PC-3 (cell line): ENCODE measurements around the gene TAAR6.

Experiments used
- EZH2 ChIP-seq: fragments of 300-600 bp; sonication (generic); IDR thresholded peaks from one replicate; pipeline ENCODE4 v1.6.1; 2017; ENCODE audit warnings: antibody characterized with exemption, mild to moderate bottlenecking, low read length; ENCODE audit not compliant: unreplicated experiment
- TF ChIP-seq, protein P1 (sequence below): fragments of 300-600 bp; sonication (generic); conservative IDR thresholded peaks from 2 replicates; pipeline ENCODE4 v1.5.1; 2017; ENCODE audit warnings: antibody characterized with exemption, low read depth, mild to moderate bottlenecking, low read length

DNA sequence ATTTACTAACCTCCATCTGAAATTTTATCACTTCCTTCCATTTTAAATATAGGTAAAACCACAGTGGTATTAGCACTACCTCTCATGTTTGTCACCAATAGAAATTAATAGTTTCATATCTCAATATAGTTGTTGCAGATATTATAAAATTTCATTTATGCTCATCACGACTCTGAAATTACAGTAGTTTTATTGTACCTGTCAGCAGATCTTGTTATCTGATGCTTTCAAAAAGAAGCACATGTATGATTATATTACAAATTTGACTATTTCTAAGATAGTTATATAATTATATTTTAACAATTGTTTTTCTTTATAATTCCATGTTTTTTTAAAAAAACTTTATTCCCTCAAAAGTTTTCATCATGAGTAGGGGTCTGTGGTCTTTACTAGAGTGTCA lies 14.6 kb downstream of the TAAR6 start:
- no peak for TF ChIP-seq EZH2
- TF ChIP-seq, protein P1, sequence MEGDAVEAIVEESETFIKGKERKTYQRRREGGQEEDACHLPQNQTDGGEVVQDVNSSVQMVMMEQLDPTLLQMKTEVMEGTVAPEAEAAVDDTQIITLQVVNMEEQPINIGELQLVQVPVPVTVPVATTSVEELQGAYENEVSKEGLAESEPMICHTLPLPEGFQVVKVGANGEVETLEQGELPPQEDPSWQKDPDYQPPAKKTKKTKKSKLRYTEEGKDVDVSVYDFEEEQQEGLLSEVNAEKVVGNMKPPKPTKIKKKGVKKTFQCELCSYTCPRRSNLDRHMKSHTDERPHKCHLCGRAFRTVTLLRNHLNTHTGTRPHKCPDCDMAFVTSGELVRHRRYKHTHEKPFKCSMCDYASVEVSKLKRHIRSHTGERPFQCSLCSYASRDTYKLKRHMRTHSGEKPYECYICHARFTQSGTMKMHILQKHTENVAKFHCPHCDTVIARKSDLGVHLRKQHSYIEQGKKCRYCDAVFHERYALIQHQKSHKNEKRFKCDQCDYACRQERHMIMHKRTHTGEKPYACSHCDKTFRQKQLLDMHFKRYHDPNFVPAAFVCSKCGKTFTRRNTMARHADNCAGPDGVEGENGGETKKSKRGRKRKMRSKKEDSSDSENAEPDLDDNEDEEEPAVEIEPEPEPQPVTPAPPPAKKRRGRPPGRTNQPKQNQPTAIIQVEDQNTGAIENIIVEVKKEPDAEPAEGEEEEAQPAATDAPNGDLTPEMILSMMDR, result no peak
